ENCODE measurements around the gene POLR2L.

The POLR2L gene

DNA sequence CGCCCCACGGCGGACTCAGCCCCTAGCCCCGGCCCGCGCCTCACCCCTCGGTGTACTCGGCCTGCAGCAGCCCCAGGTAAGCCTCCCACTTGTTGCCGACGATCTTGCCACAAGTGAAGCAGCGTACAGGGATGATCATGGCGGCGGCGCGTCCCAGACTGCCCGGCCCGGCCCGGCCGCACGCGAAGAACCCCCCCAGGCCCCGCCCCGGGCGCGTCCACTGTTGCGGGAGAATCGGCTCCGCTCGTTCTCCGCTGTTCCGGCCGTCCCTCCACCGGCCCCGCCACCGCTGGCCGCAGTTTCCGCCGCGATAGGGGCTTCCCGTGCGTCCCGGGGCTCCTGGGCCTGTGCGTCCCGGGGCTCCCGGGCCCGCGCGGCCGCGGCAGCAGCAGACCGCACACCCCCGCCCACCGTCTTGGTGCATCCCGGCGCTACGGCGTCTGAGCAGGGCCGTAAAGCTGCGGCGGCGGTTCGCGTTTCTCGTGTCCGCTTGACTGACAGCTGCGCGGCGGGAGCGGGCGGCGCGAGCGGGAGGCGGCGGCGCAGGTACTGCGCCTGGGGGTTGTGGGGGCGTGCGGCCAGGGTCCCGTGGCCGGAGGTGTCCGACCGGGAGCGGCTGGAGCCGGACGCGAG, at the start of gene POLR2L, which contains the start of gene TSPAN4:
Gene POLR2L, minus strand, starts transcription at position 160 of the 633 bp plus-strand sequence. Its CDS starts 21 bp downstream, at position 139.
Gene TSPAN4, plus strand, starts transcription at position 483 of the 633 bp plus-strand sequence. CDS start 7,453 bp downstream, outside the sequence.
- DNase-seq (ENCODE audit: low read depth in 1 of 2, low spot score in 1 of 2) = peak; percentile 80 to 81

DNA sequence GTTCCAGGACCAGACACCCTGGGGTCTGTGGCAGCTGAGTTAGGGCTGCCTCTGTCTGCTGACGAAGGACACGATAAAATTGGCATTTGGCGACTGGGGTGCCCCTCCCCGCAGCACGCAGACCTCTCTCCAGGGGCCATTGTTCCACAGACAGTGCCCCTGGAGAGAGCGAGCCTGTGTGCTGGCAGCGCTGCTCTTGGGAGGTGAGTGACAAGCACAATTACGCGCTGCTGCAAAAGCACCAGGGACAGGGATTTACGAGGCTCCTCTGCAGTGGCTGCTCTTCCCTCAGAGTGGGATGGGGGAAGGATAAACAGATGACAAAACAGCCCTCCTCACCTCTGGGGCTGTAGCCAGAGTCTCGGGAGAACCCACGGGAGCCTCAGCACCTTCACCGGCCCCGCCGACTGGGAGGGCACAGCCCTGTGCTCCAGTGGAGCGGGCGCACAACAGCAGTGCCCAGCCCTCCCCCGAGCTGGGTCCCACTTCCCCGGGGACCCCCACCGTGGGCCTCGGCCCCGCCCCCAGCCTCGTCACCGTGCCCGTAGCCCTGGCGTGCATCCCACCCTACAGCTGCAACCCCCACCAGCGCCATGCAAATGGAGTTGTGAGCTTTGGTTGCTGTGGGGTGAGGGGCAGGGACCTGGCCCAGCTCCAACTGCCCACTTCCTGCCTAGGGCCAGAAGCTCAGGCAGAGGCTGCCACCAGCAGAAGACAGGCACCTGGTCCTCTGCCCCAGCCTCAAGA, 48.6 kb upstream of the POLR2L start:
- DNase-seq (ENCODE audit: low read depth in 1 of 2, low spot score in 1 of 2) = no peak

DNA sequence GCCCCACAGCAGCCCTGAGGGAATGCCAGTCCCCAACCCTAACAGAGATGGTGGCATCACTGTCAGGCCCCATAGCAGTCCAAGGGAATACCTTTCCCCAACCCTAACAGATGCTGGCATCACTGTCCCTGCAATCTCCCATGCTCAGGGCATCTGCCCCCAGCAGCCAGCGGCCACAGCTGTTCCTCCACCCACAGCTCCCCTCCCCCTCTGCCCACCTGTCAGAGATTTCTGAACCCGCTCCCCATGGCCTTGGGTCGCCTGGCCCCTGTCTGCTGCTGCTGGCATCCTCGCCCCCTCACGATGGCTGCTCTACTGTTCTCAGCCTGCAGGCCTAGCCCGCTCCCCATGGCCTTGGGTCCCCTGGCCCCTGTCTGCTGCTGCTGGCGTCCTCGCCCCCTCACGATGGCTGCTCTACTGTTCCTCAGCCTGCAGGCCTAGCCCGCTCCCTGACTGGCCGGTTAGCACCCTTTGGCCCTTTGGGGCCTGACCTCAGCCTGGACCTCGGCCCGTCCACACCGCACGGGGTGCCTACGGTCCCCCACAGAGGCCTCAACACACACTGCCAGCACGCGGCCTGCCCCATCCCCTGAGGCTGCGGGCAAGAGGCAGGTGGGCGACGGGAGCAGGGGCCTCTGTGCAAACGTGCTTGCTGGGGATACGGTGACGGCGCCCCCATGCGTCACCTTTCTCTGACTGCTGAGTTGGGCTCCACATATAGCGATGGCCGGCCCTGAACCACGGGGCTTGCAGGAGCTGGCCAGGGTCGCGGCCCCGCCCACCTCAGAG, 47.6 kb upstream of the POLR2L start:
- DNase-seq (ENCODE audit: low read depth in 1 of 2, low spot score in 1 of 2) = no peak

DNA sequence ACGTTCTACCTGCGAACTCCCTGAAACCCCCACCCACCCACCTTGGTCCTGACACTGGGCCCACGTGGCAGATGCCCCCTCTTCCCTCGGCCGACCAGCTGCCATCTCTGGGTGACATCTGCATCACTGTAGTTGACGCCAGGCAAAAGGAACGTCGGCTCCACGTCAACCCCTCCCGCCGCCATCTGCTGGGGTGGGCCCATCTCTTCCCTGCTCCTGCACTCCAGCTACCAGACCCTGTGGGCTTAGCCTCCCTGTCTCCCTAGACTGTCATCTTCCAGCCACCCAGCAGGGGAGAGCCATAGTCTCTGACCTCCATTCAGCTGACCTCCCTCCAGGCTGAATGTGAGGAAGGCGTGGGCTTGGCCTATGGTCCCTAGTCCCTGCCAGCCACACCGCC, 46.9 kb upstream of the POLR2L start:
- no peak for DNase-seq (ENCODE audit: low read depth in 1 of 2, low spot score in 1 of 2)

DNA sequence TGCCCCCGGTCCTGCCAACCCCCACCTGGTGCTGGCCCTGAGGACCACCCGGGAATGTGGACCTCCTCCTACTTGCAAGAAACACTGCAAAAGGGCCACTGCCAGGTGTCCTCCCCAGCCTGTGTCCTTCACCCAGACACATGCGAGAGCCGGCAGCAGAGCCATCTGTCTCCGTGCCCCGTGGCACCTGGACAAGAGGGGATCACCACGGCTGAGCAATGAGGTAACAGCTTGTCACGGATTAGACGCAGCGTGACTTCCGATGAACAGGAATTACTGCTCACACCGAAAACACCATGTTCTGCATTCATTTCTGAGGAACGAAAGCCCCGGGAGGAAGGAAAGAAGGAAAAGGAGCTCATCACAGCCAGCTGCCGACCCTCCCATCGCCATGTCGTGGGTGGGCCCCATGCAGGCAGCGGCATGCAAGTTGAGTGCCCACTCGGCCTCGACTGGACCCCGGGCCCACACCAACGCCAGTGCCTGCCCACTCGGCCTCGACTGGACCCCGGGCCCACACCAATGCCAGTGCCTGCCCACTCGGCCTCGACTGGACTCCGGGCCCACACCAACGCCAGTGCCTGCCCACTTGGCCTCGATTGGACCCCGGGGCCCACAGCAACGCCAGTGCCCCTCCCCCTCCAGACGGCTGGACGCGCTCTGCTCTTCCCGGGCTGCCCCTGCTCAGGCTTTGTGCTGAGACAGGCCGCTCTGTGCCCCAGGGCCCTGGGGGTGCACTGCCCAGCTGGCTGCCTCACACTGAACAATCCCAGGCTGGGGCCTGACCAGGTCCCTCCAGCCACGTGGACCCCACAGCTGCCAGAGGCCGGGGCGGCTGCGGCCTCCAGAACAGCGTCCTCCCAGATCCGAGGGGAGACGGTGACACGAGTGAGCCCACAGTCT, 46.2 kb upstream of the POLR2L start:
- DNase-seq (ENCODE audit: low read depth in 1 of 2, low spot score in 1 of 2) = no peak

DNA sequence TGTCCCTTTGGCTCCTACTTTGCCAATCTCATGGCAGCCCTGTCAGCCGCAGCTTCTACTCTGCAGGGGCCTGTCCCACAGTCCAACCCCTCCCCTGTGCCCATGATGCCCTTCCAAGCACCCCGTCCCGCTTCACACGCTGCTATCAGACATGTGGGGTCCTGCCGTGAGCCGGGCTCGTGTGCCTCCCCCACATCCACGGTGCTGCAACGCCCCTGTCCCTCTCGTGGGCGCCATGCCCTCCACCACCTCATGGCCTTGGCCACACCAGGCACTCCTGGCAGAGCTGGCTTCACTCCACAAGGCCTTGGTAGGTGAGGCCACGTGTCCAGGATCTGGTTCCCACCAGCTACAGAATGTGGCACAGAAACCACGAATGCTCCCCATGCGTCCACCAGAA, 45.3 kb upstream of the POLR2L start:
- DNase-seq (ENCODE audit: low read depth in 1 of 2, low spot score in 1 of 2) = no peak

- DNase-seq (ENCODE audit: low read depth in 1 of 2, low spot score in 1 of 2) = no peak
Observed at GRCh38 chr11:886568-886967, 44.2 kb upstream of the POLR2L start.

DNA sequence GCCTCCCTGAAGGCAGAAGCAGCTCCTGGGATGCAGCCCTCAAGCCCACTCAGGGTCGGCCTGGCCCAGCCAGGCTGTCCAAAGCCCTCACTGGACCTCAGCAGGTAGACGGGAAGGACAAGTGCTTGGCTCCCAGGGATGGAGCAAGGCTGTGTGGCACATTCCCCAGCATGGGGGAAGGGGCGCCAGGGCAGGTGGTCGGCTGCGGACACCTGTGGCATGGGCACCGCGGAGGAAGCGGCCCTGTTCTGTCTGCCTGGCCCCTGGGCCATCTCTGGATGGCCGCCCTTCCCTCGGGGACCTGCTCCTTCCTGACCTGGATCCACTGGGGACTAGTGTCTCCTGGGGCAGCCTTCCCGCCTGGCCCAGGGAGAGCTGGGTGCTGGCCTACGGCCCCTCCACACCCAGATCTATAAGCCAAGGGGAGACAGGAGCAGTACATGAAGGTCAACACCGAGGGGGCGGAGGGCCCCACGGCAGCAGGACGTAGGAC, 42.3 kb upstream of the POLR2L start:
- DNase-seq (ENCODE audit: low read depth in 1 of 2, low spot score in 1 of 2) = no peak

DNA sequence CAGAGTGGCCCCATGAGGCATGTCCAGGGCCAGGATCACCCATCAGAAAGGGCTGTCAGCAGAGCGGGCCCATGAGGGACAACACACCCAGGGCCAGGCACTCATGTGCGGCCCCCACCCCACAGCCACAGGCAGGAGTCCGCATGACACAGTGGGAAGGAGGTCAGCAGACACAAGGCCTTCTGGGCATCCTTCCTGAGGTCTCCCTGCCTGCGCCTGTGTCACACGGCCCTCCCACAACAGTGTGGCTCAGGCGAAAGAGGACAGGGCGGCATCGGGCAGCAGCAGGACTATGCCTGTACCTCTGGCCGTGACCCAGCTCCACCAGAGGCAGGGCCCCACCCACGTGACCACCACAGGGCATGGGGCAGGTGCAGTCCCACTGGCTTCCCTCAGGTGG, 41.2 kb upstream of the POLR2L start:
- no peak for DNase-seq (ENCODE audit: low read depth in 1 of 2, low spot score in 1 of 2)

DNA sequence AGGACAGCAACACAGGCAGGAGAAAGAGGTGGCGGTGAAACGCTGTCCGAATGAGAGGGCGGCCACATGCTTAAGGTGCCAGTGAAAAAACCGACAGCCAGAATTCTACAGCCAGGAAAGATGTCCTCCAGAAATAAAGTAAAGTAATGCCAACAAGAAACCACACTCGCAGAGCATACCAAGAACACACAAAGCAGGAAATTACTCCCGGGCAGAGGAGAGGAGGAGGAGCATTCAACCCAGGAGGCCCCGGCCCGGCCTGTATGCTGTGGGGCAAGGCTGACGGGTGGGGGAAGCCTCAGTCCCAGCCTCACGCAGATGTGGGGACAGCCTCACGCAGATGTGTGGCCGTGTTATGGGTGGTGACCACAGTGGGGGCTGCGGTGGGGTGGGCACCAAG, 40.3 kb upstream of the POLR2L start:
- no peak for DNase-seq (ENCODE audit: low read depth in 1 of 2, low spot score in 1 of 2)

DNA sequence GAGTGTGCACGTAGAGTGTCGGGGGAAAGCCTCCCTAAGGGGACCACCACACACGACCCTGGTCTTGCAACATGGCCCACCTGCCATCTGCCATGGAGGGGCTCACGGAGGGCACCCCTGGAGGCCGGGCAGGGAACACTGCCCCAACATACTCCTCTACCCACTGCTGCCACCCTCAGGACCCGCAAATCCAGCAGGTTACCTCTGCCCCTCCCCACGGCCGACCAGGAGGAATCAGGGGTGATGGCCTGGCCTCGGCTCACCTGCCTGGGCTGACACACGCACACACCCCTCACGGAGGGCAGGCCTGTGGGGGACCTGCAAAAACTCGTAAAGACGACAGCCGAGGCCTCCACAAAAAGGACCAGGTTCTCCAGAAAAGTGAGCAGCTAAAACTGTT, 38.1 kb upstream of the POLR2L start:
- DNase-seq (ENCODE audit: low read depth in 1 of 2, low spot score in 1 of 2) = no peak

- no peak for DNase-seq (ENCODE audit: low read depth in 1 of 2, low spot score in 1 of 2)
Observed at GRCh38 chr11:877565-877964, 35.2 kb upstream of the POLR2L start.

DNA sequence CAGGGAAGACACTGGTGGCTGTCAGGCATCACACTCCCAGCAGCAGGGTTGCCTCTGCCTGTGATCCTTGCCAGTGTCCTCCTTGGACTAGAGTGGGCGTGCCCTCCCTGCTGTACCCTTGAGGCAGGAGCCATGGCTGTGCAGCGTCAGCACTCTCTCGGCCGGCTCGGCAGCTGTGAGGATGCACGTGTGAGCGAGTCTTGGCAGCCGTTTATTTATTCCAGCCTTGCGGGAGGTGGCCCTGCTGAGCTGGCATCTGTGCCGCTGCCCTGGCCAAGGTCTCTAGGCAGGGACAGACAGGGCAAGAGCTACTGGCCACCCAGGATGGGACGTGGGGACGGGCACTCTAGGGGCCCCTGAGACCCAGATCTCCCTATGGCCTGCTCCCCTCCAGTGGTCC, 34.2 kb upstream of the POLR2L start:
- DNase-seq (ENCODE audit: low read depth in 1 of 2, low spot score in 1 of 2) = no peak

- DNase-seq (ENCODE audit: low read depth in 1 of 2, low spot score in 1 of 2) = no peak
Observed at GRCh38 chr11:875769-876301, 33.5 kb upstream of the POLR2L start.

- no peak for DNase-seq (ENCODE audit: low read depth in 1 of 2, low spot score in 1 of 2)
Observed at GRCh38 chr11:875203-875602, 32.9 kb upstream of the POLR2L start.

- no peak for DNase-seq (ENCODE audit: low read depth in 1 of 2, low spot score in 1 of 2)
Observed at GRCh38 chr11:873706-874105, 31.4 kb upstream of the POLR2L start.

GRCh38 chr11:872799-873198, 30.5 kb upstream of the POLR2L start:
- no peak for DNase-seq (ENCODE audit: low read depth in 1 of 2, low spot score in 1 of 2)

GRCh38 chr11:871472-871871, 29.1 kb upstream of the POLR2L start:
- DNase-seq (ENCODE audit: low read depth in 1 of 2, low spot score in 1 of 2) = no peak

DNA sequence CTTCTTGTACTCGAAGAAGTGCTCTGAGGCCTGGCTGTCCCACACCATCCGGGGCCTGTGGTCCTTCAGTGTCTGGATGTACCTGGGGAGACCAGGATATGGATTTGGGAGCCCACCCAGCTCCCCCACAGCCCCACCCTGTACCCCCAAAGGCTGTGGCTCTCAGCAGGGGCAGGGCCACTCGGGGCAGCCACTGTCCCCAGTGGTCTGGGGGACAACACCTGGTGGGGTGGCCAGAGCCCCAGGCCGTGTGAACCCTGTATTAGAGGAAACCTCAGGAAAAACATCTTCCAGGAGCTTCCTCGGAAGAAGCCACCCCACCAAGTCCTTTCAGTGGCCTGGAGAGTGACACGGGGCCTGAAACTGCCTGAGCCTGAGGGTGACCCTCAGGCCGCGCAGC, 28.1 kb upstream of the POLR2L start:
- no peak for DNase-seq (ENCODE audit: low read depth in 1 of 2, low spot score in 1 of 2)

GRCh38 chr11:870127-870413, 27.7 kb upstream of the POLR2L start:
- no peak for DNase-seq (ENCODE audit: low read depth in 1 of 2, low spot score in 1 of 2)
